GM19240 (cell line): ENCODE results near the gene ATP12A.

Experiments
- DNase-seq: peaks from one replicate; pipeline ENCODE4 v3.0.0; 2011; ENCODE audit warnings: low spot score; ENCODE audit not compliant: insufficient read length

ATP12A gene

DNA sequence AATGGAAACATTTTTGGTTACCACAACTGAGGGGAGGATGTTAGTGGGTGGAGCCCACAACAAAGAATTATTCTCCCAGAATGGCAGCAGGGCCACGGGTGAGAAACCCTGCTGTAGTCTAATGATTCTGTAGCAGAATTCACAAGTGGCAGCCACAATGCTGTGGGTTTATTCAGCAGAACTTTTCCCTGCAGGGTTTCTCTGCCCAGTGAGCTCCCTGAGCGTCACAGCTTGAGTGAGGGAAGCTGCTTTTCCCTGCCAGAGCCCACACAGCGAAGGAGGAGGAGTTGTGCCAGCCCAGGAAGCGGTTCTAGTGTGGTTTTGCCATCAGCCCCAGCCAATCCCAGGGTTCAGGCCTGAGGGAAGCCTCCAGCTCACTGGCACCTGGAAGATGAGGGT is 4.4 kb downstream of the ATP12A start:
- no peak for DNase-seq

DNA sequence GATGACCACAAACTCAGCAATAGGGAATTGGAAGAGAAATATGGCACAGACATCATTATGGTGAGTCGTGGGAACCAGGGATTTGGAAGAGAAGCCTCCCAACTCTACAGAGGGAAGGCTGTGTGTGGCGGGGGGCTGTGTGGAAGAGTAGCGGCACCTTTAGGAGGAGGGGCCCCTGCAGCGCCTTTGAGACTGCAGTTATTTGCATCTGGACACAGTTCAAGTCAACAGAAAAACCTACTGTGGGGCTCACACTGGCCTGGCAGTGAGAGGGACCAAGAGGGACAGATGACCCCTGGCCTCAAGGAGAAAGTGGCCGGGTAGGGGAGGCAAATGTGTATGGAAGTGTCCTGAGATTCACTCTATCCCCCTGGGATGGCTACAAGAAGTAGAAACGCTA is 5.1 kb downstream of the ATP12A start:
- no peak for DNase-seq

DNA sequence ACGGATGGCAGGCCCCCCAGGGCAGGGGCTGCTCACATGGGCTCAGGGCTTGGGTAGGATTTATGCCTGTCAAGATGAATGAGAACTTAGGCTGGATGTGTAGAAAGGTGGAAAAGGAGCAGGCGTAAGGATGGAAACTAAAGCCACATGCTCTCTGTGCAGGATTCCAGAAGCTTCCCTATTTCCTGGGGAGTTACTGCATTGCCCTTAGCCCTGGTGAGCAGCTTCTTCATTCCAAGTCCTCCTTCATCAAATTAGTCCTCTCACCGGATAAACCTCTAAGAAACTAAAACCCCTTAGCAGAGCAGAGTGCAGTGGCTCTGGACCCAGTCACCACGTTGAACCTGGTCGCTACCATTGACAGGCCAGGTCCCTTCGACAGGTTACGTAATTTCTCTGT is 7.4 kb downstream of the ATP12A start:
- no peak for DNase-seq

DNA sequence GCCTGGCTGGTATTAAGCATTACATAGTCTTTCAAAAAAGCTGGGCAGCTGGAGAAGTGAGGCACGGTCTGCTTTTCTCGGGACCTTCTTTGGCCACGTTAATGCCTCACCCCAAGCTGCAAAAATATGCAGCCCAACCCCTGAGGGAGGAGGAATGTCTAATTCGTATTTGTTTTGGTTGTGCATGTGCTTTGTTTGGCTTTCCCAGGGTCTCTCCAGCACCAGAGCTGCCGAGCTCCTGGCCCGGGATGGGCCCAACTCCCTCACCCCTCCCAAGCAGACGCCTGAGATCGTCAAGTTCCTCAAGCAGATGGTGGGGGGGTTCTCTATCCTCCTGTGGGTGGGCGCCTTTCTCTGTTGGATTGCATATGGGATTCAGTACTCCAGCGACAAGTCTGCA is 7.9 kb downstream of the ATP12A start:
- no peak for DNase-seq

DNA sequence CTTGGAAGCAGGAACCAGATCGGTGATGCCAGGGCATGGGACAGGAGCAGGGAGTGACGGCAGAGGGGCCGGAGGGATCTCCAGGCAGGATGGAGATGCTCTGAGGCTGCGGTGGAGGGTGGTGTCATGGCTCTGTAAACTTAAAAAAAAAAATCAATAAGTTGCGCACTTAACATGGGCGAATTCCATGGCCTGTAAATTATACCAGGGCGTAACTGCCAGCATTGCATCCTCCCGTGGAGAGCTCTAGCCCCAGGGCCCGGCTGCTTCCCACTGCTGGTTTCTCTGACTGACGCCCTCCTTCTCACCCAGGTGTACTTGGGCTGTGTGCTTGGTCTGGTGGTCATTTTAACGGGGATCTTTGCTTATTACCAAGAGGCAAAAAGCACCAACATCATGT is 8.7 kb downstream of the ATP12A start:
- no peak for DNase-seq

DNA sequence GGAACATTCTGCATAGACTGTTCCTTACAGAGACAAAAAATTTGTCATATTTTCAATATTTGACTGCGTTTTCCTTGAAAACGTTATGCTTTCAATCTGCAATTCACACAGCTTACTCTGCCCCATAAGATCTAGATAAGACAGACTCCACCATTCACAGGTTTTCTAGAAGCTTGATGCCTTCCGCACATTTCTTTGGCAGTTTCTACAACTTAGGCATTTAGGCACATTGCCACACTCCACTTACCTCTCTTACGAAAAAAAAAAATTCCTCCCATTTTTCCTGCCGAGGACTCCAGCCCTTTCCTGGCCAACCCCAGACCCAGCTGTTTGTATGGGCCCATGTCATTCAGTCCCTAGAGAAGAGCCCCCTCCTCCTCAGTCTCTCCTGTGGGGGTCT is 11.2 kb downstream of the ATP12A start:
- no peak for DNase-seq

DNA sequence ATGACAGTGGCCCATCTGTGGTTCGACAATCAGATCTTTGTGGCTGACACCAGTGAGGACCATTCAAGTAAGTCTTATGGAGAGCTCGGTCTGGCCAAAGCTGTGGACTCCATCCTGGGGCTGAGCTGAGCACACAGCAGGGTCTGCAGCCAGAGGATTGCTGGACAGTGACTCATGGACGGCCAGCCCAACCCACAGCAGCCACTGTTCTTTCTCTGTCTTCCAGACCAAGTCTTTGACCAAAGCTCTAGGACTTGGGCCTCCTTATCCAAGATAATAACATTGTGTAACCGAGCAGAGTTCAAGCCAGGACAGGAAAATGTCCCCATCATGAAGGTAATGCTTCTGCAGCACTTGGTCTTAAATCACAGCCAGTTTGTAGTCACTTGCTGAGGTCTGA is 12.4 kb downstream of the ATP12A start:
- no peak for DNase-seq

DNA sequence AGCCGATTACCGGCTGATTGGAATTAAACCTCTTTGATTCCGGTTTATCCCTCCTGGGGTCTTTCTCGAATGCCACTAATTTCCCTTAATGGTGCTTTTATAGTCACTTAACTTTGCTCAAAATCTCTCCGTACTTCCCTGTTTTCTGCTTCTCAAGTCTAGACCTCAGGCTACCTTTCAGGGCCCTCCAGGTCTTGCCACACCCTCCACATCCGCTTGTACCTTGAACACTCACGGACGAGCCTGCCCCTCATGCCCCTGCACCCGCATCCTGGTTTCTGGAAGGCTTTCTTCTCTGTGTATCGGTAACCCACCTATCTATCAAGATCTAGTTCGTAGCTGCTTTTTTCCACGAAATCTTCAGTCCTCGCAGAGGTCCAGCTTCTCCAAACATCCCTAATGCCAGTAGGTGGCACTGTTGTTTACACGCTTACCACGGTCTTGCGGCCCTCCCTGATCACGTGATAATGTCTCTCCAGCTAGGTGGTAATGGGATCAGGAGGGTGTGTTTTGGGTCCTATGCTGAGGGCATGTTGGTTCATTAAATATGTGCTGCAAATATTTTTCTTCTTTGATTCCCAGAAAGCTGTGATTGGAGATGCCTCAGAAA is 13.8 kb downstream of the ATP12A start:
- peak; percentile 68 for DNase-seq

DNA sequence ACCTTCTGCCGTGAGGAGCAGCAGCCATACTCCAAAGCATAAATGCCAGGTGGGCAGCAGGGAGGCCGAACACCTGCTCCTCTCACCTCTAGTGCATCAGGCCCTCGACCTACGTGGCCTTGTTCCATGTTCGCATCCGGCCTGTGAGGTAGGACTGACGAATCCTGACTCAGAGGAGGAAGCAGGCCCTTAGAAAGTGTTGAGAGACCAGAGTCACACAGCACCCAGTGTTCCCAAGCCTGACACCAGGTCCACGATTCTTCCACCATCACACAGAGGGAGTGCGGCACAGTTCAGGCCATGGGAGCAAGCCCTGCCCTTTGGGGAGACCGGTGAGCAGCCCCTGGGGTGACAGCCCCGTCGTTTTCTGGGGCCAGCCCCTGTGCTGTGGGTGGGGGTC is 14.7 kb downstream of the ATP12A start:
- DNase-seq: no peak

DNA sequence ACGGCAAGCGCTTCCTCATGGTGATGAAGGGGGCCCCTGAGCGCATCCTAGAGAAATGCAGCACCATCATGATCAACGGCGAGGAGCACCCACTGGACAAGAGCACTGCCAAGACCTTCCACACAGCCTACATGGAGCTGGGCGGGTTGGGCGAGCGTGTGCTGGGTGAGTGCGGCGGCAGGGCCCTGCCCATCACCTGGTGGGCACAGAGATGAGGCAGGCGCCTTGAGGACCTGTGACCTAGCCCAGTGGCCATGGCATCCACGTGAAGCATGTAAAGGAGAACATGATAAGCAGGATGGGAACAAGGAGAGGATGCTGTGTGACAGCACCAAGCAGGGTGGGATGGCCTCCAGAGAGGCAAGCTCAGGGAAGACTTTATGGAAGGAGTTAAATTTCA is 18.5 kb downstream of the ATP12A start:
- no peak for DNase-seq

DNA sequence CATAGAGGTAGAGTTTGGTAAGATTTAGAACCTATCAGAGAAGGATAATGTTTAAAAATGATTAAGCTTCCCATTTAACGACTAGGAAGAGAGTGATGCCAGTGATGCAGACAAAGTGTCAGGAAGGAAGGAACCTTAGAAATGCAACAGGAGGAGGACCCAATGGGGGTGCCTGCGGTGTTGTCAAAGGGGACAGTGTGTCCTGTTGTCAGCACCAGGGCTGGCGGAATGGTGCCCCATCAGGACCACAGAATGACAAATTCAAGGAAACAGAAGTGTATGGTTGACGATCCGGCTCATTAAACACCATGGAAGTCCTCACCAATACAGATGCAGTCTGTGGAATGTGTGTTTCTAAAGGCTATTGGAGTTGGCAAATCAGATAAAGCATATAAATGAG is 19.3 kb downstream of the ATP12A start:
- no peak for DNase-seq

DNA sequence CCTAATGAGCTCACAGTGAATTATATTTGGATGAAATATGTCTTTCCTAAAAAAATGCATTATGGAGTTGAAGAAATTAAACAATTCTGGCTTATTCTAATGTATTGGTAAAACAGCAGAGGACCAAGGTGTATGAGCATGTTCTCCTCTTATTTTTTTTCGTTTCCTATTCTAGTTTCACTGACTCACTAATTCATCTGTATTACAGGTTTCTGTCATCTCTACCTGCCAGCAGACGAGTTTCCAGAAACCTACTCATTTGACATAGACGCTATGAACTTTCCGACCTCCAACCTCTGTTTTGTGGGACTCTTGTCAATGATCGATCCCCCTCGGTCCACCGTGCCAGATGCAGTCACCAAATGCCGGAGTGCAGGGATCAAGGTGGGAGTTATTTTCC is 20.3 kb downstream of the ATP12A start:
- no peak for DNase-seq

DNA sequence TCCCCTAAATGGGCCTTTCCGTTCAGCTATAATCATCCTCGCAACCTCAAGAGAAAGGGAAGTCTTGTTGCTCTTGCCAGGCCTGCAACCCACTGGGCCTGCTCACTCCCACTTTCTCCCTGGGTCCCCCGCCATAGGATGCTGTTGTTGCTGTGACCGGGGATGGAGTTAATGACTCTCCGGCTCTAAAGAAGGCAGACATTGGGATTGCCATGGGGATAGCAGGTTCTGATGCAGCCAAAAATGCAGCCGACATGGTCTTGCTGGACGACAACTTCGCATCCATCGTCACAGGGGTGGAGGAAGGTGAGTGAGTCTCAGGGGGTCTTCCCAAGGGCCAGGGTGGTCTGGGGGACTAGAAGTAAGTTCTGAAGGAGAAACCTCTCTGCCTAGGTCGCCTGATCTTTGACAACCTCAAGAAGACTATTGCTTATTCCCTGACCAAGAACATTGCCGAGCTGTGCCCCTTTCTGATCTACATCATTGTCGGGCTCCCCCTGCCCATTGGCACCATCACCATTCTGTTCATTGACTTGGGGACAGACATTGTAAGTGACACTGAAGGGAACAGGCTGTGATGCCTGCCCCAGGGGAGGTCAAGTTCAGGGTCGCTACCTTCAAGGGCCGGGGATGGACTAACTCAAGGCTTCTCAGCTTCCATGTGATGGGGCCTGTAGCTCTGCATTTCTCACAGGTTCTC is 26.8 kb downstream of the ATP12A start:
- DNase-seq: no peak

DNA sequence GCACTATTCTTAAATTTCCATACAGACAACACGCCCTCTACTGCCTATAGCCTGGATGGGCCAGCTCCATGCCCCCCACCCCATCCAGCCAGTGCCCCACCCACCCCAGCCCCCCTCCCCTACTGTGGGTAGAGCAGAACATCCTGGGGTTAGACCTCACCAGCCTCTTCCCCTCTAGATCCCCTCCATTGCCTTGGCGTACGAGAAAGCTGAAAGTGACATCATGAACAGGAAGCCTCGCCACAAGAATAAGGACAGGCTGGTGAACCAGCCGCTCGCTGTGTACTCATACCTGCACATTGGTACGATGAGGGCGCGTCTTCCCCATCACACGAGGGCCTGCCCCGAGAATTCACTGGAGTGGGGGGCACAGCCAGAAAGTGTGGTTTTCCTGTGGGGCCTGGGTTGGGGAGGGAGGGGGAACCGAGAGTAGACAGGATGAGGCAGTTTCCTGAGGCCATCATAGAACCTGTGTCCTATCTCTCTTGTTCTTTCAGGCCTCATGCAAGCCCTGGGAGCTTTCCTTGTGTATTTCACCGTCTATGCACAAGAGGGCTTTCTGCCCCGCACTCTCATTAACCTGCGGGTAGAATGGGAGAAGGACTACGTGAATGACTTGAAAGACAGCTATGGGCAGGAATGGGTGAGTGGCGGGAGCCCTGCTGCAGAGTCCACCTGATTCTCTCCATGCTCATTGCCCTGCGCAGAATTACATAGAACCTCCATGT is 29.1 kb downstream of the ATP12A start:
- peak; percentile 59 for DNase-seq

DNA sequence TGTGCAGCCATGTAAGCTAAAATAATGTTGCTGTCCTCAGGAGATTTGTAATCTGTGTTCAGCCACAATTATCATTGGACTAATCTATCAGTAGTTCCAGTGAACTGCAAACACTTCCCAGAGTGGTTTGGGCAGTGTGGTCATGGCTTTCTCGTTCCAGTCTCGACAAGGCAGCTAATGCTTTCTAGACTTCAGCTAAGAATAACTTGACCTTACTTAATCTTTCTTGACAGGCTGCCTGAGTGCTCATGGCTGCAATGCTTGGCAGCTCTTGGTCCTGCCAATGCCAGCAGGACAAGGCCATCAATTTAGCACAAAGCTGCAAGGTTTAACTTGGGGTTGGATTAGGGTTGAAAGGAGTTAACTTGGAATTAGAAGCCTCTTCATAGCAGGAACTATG is 32.8 kb downstream of the ATP12A start:
- no peak for DNase-seq

DNA sequence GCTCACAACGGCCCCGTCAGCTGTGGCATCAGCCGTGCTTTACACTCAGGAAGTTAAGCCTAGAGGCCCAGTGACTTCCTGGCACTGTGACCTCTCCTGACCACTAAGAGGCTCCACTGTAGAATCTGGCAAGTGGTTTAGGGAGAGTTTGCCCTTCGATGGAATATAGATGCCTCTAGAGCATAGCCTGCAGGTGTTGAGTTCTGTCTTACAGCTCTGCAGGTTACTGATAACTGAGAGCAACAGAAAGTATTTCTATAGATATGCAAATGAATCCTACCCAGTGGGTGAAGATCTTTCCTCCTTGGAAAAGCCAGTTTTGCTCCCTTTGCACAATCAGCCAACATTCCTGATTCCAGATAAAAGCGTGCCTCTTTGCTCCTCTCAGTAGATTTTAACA is 35.8 kb downstream of the ATP12A start:
- DNase-seq: no peak

DNA sequence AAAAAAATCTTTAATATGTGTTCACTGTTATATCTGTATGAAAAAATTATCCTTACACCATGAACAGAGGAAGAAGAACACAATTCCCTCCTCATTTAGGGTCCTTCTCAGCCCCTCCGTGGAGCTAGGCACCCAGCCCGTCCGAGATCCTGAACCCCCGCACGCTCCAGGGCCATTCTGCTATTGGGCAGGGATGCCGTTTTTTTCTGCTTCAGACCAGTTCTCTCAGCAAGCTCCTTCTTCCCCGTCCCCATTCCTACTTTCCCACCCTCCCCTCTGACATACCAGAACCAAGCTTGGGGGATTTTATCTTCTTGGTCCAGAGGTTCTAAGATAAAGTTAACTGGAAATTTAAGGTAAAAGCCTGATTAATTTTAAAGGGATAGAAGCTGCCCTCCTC is 36.2 kb downstream of the ATP12A start:
- no peak for DNase-seq

DNA sequence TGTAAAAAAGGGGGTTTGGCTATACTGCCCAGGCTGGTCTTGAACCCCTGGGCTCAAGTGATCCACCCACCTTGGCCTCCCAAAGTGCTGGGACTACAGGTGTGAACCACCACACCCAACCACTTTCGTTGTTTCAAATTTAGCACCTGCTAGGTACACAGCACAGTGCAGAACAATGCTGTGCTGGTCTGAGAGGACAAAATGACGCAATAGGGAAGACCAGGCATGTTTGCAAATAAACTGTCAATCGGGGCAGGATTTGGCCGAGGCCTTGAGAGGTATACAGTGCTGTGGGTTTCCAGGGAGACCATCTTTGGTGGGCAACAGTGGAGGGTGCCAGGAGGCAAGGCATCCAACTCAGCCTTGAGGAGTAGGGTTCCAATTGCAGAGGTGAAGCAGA is 37.0 kb downstream of the ATP12A start:
- no peak for DNase-seq

DNA sequence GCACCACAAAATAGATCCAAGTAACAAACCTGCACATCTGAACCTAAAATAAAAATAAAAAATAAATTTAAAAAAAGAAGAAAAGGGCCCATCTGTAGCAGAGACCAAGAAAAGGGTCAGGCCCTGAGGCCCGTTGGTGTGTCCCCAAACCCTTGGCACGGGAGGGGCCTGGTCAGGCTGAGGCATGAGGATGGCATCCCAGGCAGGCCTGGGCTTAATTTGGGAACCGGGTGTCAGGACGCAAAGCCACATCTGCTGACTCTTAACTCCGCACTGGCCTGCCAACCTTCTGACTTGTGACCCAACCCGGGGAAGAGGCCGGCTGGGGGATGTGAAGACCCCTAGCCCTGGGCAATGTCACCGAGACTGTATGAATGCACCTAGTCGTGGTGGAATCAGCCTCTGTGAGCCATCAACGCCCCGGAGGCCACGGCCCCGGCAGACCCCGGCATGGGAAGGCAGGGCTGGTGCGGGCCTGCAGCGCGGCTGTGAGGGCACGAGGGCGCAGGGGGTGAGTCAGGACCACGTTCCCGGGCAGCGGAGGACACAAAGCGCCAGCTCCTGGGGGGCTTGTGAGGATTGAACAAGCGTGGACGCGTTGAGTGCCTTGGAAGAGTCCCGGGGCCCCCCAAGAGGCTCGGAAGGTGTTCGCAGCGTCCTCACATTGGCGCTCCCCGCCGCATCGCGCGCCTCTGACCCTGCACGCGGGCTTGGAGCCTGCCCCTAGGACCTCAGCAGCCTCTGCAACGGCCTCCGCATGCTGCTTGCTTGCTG is 38.2 kb downstream of the ATP12A start:
- no peak for DNase-seq

DNA sequence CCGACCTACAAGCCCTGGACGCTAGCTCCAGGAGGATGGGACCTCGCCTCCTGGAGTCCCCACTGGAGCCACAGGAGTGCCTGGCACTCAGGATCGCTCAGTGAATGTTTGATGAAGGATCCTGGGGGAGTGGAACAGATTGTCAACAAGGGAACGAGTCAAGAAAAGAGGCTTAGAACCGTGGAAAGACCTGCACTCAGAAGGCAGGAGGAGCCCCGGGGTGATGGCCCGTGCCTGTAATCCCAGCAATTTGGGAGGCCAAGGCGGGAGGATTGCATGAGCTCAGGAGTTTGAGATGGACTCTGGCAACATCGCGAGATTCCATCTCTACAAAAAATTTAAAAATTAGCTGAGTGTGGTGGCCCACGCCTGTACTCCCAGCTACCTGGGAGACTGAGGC is 38.9 kb downstream of the ATP12A start:
- DNase-seq: no peak

DNA sequence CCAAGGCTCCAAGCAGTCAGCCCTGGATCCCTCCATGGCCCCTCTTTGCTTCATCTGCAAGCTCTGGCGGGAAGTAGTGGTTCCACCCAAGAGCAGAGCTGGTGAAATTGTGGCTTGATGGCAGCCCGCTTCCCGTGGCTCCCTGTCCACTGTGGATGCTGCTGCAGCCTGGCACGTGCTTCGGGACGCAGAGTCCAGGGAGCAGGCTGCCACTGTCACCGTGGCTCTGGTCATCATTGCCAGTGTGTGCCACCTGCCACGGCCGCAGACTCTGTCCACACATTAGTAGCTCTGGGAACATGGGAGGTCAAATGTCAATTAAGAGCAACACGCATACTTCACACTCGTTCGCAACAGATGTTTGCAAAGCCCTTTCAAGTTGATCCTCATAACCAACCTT is 43.0 kb downstream of the ATP12A start:
- DNase-seq: no peak

DNA sequence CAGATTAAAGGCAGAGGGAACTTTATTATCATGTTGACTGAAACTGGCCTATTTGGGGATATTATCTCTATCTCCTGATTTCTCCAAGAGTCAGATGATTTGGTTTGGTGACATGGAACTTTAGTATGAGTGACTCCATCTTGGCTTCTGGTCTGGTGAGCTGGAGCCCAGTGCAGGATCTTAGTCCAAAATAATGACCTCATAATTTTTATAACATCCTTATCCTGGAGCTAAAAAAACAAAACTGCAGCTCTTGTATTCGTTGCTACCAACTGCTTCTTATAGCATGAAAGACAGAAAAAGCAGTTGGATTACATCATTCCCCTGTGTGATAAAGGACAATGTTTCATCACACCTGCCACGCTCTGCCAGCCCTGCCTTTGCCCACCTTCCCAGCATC is 44.5 kb downstream of the ATP12A start:
- DNase-seq: no peak
